WTC11 (cell line): ENCODE results near the gene PRICKLE1.

Experiments
- CTCF ChIP-seq: fragments of 200-600 bp; IDR thresholded peaks from 2 replicates; pipeline ENCODE4 v1.8.0; 2022; ENCODE audit warnings: antibody characterized with exemption
- ELF4 ChIP-seq: sonication (generic); formaldehyde crosslinking; IDR thresholded peaks from 2 replicates; pipeline ENCODE4 v1.8.1; 2022; ENCODE audit warnings: low read depth, mild to moderate bottlenecking, moderate library complexity, missing genetic modification reagents
- EMX1 ChIP-seq: fragments of 250-450 bp; sonication (Bioruptor Pico); IDR thresholded peaks from 2 replicates; pipeline ENCODE4 v1.8.0; 2021; ENCODE audit warnings: mild to moderate bottlenecking
- FOXJ3 ChIP-seq: sonication (generic); formaldehyde crosslinking; IDR thresholded peaks from 2 replicates; pipeline ENCODE4 v1.9.0; 2021; ENCODE audit warnings: missing genetic modification reagents, mild to moderate bottlenecking, borderline replicate concordance
- SP1 ChIP-seq: sonication (generic); formaldehyde crosslinking; conservative IDR thresholded peaks from 2 replicates; pipeline ENCODE4 v1.8.1; 2022; ENCODE audit warnings: missing genetic modification reagents
- USF1 ChIP-seq: sonication (generic); formaldehyde crosslinking; IDR thresholded peaks from 2 replicates; pipeline ENCODE4 v1.8.0; 2022; ENCODE audit warnings: mild to moderate bottlenecking, missing genetic modification reagents
- ZNF532 ChIP-seq: fragments of 250-450 bp; sonication (Bioruptor Pico); IDR thresholded peaks from 2 replicates; pipeline ENCODE4 v1.9.0; 2021; ENCODE audit warnings: mild to moderate bottlenecking, borderline replicate concordance
- TF ChIP-seq, protein P1 (sequence below): sonication (generic); formaldehyde crosslinking; conservative IDR thresholded peaks from 2 replicates; pipeline ENCODE4 v1.8.1; 2022; ENCODE audit warnings: mild to moderate bottlenecking, missing genetic modification reagents

- TF ChIP-seq ELF4 (CRISPR knock-in tag) (no peak), ZNF532 (CRISPR knock-in tag) (no peak), FOXJ3 (CRISPR knock-in tag) (no peak), CTCF (no peak), SP1 (CRISPR knock-in tag) (no peak), EMX1 (no peak), USF1 (CRISPR knock-in tag) (no peak)
- TF ChIP-seq, protein P1, sequence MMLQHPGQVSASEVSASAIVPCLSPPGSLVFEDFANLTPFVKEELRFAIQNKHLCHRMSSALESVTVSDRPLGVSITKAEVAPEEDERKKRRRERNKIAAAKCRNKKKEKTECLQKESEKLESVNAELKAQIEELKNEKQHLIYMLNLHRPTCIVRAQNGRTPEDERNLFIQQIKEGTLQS (CRISPR knock-in tag), result no peak
Measured at GRCh38 chr12:42583016-42583415, 6.5 kb downstream of the PRICKLE1 start.
